ENCODE data around the gene POTEC. TPM values are rescaled to one million over a fixed set of nuclear protein-coding genes. Genes with fewer than 3 reads are reported as not detected.
"Not testable (repeated sequence)": the region's sequence is repeated elsewhere in the genome, so short reads cannot be mapped to it uniquely, and the experiment has no call there.

Gene POTEC
- polyA plus RNA-seq, 1 experiment = not detected

DNA sequence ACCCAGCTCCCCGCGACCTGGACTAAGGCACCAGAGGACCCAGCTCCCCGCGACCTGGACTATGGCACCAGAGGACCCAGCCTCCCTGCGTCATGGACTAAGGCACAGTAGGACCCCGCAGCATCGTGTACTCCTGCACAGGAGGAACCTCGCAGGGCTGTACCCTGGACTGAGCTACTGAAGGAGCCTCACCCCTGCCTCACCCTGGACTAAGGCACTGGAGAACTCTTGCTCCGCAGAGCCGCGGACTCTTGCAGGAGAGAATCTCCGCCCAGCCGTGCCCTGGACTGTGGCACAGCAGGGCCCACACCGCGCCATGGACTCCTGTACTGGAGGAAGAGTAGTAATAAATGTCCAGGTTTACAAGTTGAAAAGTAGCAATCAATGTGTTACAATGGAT lies 67.9 kb downstream of the POTEC start:
- H3K4me3 ChIP-seq (ENCODE audit: low read depth, low read length); DNase-seq (ENCODE audit: low read depth, low spot score); H3K27me3 ChIP-seq (ENCODE audit: control insufficient read depth, insufficient read depth, low read length); H3K27ac ChIP-seq (ENCODE audit: low read depth, low read length); POLR2A ChIA-PET; CTCF ChIA-PET: not testable (repeated sequence)
- peaks cover 25% of the 10 kb centered on the region for H3K9me3 ChIP-seq (ENCODE audit: control insufficient read depth, insufficient read depth, low read length)

DNA sequence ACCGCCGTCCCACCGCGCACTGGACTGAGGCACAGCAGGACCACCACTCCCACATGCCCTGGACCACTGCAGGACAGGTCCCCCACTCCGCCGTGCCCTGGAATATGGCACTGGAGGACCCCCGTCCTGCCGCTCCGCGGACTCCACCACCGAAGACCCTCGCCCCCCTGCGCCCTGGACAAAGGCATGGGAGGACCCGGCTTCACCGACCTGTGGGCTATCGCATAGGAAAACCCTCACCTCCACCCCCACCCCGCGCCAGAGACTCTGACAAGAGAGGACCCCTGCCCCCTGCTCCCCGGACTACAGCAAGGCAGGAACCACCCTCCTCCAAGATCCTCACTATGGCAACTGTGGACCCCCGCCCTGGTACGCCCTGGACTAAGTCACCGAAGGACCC lies 68.6 kb downstream of the POTEC start:
- H3K27ac ChIP-seq (ENCODE audit: low read depth, low read length); H3K27me3 ChIP-seq (ENCODE audit: control insufficient read depth, insufficient read depth, low read length); H3K4me3 ChIP-seq (ENCODE audit: low read depth, low read length); POLR2A ChIA-PET; CTCF ChIA-PET; DNase-seq (ENCODE audit: low read depth, low spot score): not testable (repeated sequence)
- H3K9me3 ChIP-seq (ENCODE audit: control insufficient read depth, insufficient read depth, low read length) = peaks cover 25% of the 10 kb centered on the region

DNA sequence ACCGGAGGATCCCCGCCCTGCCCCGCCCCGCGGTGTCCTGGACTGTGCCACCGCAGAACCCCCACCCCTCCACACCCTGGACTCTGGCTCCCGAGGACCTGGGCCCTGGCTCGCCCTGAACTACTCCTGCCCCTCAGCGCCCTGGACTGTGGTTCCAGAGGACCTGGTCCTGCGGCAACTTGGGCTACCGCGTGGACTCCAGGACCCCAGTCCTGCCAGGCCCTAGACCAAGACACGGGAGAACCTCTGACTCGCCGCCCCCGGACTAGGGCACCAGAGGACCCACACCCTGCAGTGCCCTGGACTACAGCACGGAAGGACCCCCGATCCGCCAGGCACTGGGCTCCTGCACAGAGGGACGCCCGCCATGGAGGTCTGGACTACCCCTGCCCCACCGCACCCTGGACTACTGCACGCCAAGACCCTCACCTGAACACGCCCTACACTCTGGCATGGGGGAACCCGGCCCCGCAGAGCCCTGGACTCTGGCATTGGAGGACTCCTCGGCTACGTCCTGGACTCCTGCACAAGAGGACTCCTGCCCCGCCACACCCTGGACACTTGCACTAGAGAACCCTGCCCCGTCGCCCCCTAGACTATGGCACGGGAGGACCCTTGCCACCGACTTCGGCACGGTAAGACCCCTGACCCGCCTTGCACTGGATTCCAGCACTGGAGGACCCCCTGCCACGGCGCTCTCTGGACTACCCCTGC lies 69.2 kb downstream of the POTEC start:
- H3K9me3 ChIP-seq (ENCODE audit: control insufficient read depth, insufficient read depth, low read length) = peaks cover 25% of the 10 kb centered on the region
- H3K27me3 ChIP-seq (ENCODE audit: control insufficient read depth, insufficient read depth, low read length); H3K27ac ChIP-seq (ENCODE audit: low read depth, low read length); H3K4me3 ChIP-seq (ENCODE audit: low read depth, low read length); CTCF ChIA-PET; DNase-seq (ENCODE audit: low read depth, low spot score); POLR2A ChIA-PET: not testable (repeated sequence)

DNA sequence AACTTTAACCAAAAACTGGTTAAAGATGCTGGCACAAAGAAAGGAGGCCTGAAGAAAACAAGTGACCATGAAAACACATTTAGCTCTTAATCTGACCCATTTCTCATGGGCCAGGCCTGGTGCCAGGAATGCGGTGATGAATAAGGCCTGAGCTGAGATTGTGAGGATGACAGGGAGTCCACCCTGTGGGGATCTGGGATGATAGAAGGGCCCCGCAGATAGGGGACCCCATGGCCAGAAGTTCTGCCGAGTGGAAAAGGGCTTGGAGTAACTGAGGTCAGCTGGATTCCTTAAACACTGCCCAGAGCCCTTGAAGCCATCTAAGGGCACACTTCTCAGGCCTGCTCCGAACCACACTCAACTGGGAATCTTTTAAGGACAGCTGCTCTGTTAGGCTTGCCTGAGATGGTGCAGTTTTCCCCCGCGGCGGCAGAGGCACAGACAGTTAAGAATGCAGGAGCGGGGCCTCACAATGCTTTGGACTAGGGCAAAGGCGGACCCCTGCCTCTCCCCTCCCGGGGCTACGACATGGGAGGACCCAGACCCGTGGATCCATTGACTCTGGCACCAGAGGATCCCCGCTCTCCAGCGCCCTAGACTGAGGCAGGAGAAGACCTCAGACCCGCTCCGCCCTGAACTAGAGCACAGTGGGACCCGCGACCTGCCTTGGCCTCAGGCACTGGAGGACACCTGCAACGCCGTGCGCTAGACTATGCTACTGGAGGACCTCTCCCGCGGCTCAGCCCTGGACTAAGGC lies 70.0 kb downstream of the POTEC start:
- H3K27me3 ChIP-seq (ENCODE audit: control insufficient read depth, insufficient read depth, low read length); DNase-seq (ENCODE audit: low read depth, low spot score); CTCF ChIA-PET; POLR2A ChIA-PET; H3K4me3 ChIP-seq (ENCODE audit: low read depth, low read length); H3K27ac ChIP-seq (ENCODE audit: low read depth, low read length): not testable (repeated sequence)
- peaks cover 22% of the 10 kb centered on the region for H3K9me3 ChIP-seq (ENCODE audit: control insufficient read depth, insufficient read depth, low read length)

DNA sequence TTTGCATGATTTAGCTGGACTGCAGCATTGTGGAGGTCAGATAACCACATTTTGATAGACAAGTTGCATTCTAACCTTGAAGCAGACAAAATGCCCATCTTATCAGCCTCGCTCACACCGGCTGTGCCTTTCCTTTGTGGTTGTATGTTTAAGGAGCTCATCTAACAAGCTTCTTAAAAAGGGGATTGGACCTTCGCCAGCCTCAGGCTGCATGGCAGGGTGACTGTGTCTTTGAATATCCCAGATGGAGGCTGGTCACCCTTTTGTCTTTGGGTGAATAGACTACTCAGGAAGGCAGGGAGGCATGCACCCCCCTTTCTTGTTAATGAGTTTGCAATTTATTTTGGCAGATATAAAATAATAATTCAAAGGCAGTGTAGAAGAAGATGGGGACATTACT lies 72.1 kb downstream of the POTEC start:
- H3K27ac ChIP-seq (ENCODE audit: low read depth, low read length); H3K4me3 ChIP-seq (ENCODE audit: low read depth, low read length); CTCF ChIA-PET; DNase-seq (ENCODE audit: low read depth, low spot score); POLR2A ChIA-PET; H3K27me3 ChIP-seq (ENCODE audit: control insufficient read depth, insufficient read depth, low read length): not testable (repeated sequence)
- peaks cover 22% of the 10 kb centered on the region for H3K9me3 ChIP-seq (ENCODE audit: control insufficient read depth, insufficient read depth, low read length)

DNA sequence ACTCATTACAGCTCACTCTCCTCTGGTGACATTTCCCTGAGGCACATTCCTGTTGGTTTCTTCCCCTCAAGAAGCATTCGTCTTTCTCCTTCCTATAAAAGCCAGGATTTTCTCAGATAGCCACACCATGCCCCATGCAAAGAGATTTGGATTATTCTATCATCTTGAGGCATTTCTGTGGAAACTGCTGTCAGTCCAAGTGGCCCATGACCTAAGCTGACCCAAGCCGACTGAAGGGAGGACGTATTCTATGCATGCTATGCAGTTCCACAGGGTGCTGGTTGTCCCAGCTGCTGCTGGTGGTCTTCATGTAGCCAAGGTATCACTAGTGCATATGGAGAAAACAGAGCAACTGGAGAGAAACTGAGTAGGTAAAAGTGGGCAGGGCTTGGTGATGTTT lies 73.0 kb downstream of the POTEC start:
- peaks cover 19% of the 10 kb centered on the region for H3K9me3 ChIP-seq (ENCODE audit: control insufficient read depth, insufficient read depth, low read length)
- CTCF ChIA-PET; DNase-seq (ENCODE audit: low read depth, low spot score); POLR2A ChIA-PET; H3K27me3 ChIP-seq (ENCODE audit: control insufficient read depth, insufficient read depth, low read length); H3K4me3 ChIP-seq (ENCODE audit: low read depth, low read length); H3K27ac ChIP-seq (ENCODE audit: low read depth, low read length): not testable (repeated sequence)

DNA sequence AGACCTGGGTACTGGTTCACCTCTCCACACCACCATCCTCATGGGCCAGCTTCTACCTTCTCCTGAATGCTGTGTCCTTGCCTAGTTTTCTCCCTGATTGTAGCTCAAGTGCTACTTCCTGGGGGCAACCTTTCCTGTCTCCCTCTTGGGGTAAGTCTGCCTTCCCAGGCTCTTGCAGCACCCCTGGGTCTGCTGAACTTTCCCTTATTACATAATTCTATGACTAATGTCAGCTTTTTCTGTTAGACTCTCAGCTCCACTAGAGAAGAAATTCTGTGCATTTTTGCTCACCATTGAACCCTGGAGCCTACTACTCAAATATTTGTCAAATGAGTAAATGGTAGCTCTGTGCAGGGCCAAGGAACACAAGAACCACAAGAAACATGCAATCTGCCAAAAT lies 73.4 kb downstream of the POTEC start:
- CTCF ChIA-PET; POLR2A ChIA-PET; H3K27me3 ChIP-seq (ENCODE audit: control insufficient read depth, insufficient read depth, low read length); H3K27ac ChIP-seq (ENCODE audit: low read depth, low read length); H3K4me3 ChIP-seq (ENCODE audit: low read depth, low read length); DNase-seq (ENCODE audit: low read depth, low spot score): not testable (repeated sequence)
- peaks cover 15% of the 10 kb centered on the region for H3K9me3 ChIP-seq (ENCODE audit: control insufficient read depth, insufficient read depth, low read length)

DNA sequence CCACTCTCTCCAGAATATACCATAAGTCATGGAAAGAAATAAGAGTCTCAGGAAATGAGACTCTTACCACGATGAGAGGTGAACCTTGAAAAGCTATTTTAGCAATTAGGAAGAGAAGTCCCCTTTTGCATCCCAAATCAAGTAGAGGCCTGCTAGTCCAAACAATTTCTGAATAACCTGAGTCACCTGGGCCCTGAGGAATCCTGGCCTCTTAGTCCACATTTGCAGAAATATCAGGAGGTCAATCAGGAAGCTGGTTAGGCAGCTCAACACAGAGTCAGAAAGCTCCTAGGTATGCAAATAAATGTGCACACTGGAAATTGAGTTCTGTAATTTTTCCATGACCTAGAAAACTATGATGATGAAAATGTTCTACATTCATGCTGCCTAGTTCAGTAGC lies 77.4 kb downstream of the POTEC start:
- H3K27me3 ChIP-seq (ENCODE audit: control insufficient read depth, insufficient read depth, low read length); H3K9me3 ChIP-seq (ENCODE audit: control insufficient read depth, insufficient read depth, low read length); CTCF ChIA-PET; H3K4me3 ChIP-seq (ENCODE audit: low read depth, low read length); DNase-seq (ENCODE audit: low read depth, low spot score); H3K27ac ChIP-seq (ENCODE audit: low read depth, low read length); POLR2A ChIA-PET: not testable (repeated sequence)

Small RNA genes within 50 kb of the gene (small RNA-seq; reads per million reads assigned to genes)
- gene RNU6-1021P (ENCODE audit: insufficient read length, low read depth) = not detected

Other genes starting within 250 kb of the POTEC start
- gene ANKRD30B, start 204.6 kb upstream of the POTEC start, polyA plus RNA-seq (2011; rRNA removed) = not detected in 2 replicates